GM18507 (cell line): ENCODE results near the gene AMBRA1.

Experiments used
- DNase-seq: peaks from one replicate; pipeline ENCODE4 v3.0.0; 2011; ENCODE audit warnings: low read depth; ENCODE audit not compliant: insufficient read length; ENCODE audit errors: extremely low spot score
- FAIRE-seq: peaks from 2 replicates; lab custom pipeline; 2011; peaks lifted over from hg19 to GRCh38; lab: Jason Lieb, UNC

Gene AMBRA1

DNA sequence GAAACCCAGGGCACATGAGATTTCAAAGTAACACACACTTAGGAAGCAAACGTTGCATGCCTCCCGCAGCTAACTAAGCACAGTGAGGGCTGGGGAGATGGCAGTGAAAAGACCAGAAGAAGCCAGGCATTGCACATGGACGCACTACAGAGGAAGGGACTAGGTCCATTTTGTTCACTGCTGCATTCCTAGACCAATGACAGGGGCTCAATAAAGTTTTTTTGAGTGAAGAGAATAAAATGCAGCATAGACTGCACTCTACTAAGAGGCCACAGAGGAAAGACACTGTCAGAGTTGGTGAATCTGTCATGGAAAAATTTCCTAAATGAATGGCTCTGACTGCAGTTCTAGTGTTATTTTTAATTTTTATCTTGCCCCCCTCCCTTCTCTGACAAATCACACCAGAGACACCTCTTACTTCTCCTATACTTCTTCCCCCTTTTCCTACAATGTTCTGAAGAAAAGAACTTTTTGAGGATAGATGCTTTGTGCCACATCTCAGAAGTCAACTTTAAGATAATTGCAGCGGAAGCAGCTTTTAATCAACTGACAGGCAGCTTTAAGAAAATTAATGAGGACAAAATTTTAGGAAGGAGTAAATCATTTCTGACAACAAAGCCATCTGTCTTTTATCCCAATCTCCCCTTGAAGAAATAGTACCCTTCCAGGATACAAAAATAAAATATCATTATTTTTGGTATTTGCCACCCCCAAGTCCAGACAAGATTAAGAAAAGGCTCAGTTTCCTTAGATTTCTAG is 167.4 kb downstream of the AMBRA1 start:
- FAIRE-seq (no peak), DNase-seq (no peak)

DNA sequence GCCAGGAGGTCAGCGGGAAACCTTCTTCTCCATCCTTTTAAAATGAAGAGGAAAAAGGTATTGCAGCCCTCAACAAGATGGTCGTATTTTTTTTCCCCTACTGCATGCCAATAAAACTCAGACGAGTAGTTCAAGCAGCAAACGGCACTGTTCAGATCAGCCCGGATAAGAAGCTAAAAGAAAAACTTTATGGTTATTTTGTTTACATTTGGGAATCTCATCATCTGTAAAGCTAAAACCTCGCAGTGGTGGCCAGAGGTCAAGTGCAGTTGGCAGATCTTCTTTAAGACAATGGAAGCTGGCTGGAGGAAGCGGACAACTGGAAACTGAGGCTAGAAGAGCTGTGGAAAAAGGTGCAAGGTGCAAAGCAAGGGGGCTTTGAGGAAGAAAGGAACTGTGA is 171.2 kb downstream of the AMBRA1 start:
- no peak for DNase-seq
- no peak for FAIRE-seq

DNA sequence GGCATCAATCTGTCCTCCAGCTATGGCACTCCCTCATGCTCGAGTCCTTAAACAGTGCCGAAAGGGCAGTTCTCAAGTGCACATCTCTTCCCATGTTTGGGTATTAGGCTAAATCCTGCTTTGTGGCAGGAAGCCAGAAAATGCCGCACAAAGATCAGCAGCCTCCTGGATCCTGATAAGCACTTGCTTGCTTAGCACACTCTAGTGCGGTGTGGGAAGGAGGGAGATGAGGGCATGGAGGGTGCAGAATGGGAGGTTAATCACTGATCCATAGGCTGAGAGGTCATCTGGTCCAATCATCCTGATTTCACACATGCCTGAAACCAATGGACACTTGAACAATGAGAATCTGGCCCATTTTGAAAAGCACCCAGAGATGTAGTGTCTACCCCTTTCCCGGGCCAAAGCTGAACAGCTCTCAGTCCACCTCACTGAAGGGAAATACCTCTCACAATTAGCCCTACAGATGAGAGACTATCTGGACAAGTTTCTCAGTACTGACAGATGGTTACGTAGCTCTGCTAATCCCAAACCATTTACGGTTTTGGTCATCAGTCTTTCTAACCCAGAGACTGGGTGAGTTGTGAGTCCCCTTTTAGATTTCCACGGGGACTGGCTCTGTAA is 172.5 kb downstream of the AMBRA1 start:
- FAIRE-seq (no peak), DNase-seq (no peak)

DNA sequence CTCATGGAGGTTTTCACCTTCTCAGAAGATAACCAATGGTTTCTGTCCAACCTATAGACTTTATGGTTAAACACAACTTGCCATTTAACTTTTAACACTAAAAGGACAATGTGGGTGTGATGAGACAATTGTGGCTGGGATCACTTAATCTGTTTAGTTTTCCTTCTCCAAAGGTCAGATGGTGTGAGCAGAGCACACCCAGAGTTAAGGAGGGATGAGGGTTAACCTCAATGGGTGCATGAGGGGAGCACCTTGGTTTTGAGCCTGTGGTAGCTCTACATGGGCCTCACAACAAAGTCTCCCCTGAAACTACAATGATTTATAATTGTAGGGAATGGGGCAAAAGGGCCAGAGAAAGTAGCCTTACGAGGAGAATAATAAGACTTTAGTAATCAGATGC is 173.3 kb downstream of the AMBRA1 start:
- FAIRE-seq = no peak

DNA sequence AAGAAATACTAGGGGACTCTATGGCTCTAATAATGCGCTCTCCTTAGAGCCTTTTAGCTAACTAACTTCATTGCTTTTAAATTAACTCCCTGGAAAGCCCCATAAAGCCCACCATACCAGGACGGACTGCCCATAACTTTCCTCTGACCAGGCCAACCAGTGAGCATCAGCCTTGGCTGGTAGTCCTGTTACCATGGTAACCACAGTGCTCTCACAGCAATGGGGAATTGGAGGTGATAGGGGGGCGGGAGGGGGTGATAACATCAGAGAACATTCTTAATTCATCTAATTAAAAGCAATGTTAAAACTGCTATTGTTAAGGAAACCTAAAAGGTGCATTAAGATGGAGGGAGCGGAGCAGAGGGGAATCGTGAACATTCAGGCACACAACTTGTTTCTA is 175.1 kb downstream of the AMBRA1 start:
- FAIRE-seq = no peak
- no peak for DNase-seq

More for the DNA sequence above, 173.3 kb downstream of the AMBRA1 start:
- no peak for DNase-seq

DNA sequence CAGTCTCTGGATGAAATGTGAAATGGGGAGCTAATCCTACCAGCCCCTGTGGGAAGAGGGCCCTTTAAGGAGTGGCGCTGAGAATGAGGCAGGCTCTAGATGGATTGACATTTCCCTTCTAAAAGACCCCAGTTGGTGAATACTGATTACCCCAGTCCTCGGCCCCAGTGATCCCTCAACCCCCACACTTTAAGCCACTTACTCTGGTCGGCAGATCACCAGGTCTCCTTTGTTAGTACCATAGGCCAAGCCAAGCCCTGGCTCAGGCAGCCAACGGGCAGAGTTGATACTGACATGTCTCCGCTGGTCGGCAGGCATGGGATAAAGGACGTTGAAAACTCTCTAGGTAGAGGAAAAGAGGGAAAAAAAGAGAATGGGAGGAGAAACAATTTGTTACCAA is 176.1 kb downstream of the AMBRA1 start:
- no peak for FAIRE-seq

DNA sequence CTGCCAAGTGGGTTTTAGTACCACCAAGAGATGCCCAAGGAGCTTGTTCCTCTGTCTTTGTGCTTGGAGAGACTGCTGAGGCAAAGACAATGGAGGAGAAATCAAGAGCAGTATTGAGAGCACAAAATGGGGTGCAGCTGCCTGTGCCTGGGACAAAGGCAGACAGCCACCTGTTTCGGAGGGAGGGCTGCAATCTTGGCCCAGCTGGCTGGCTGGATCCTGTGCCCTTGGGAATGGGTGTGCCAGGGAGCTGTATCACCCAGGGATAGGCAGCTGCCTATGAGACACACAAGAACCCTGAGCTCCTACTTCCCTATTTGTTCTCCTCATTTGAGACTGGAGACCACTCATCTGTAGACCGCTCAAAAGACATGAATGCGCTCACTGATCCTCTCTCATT is 178.9 kb downstream of the AMBRA1 start:
- FAIRE-seq (no peak), DNase-seq (no peak)

More for the DNA sequence above, 176.1 kb downstream of the AMBRA1 start:
- DNase-seq = no peak

DNA sequence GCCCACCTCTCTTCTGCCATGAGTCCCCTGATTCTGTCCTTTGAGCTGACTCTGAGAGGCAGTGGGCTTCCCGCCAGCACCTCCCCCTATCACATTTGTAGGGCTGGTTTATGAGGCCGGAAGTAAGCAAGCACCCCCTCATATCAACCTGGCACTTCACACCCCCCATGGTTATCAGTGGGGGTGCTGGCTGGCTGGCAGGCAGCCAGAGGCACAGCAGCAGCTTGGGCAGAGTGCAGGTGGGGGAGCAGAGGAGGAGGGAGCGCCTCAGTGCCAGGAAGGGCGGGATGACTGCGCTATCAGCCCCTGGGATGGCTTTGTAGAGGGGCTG is 179.4 kb downstream of the AMBRA1 start:
- no peak for DNase-seq
- no peak for FAIRE-seq

DNA sequence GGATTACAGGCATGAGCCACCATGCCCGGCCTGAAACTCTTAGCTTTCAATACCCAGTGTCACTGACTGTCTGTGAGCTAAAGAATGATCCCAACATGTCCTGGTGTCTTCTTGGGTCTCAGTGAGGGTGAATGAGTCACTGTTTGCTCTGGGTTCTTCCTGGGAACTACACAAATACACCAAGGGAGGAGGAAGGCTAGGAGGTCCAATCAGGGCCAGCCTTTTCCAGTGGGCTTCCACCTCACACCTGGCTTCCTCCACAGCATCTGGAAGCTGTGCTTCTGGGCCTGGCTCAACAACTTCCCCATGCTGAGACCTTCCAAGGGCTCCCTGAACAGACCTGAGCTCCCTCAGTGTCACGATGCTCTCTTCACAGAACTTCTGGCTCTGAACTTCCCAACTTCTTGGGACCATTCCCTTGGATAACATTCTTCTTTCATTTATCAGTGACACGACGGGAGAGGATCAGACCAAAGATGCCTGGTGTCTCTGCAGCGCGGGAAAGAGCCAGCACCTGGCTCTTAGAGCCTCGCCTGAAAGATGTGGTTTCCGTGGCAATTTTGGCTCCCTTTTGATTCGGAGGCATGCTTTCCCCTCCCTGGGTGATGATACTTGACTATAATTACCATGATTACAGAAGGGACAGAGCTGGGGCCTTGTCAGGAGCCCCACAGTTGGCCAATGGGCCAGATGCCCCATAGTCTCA is 179.9 kb downstream of the AMBRA1 start:
- DNase-seq (no peak), FAIRE-seq (no peak)

DNA sequence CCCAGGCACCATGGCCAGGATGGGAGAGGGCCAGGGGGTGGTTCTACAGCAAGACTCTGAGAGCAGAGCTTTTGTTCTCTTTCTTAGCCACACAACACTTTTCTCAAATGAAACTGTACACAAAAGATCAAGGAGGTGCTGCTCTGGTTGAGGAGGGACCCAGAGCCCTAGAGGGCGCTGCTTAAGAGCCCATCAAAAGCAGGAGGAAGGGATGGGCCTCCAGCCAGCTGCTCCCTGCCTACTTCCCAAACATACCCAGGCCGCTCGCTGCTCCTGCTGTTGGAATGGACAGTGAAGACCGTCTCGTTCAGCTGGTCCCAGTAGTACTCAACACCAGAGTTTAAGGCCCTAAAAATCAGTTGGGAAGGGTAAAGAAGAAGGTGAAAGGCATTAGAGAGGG is 183.8 kb downstream of the AMBRA1 start:
- DNase-seq (no peak), FAIRE-seq (no peak)

DNA sequence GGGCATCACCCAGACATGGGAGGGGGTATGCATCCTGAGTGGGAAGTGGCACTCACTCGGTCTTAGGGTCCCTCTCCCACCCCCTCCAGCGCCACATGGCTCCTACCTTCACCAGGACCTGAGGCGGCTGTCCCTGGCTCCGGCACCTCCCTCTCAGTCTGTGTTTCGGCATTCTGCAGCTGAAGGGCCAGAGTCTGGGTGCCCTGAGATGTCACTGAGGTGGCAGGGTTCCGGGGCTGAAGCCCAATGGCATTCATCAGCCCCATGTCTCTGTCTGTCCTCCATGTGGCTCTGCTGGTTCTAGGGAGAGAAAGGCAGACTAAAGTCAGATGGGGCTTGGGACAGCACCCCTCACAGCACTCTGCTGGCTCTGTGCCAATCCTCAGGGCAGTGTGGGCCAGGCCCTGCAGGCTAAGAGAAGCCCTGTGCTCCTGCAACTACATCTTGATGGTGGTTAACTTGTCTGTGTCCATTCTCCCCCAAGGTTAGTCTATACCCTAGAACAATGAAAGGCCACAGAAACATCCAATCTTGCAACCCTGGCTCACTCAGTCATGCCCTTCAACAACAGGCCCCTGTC is 185.3 kb downstream of the AMBRA1 start:
- DNase-seq = no peak
- FAIRE-seq = no peak

DNA sequence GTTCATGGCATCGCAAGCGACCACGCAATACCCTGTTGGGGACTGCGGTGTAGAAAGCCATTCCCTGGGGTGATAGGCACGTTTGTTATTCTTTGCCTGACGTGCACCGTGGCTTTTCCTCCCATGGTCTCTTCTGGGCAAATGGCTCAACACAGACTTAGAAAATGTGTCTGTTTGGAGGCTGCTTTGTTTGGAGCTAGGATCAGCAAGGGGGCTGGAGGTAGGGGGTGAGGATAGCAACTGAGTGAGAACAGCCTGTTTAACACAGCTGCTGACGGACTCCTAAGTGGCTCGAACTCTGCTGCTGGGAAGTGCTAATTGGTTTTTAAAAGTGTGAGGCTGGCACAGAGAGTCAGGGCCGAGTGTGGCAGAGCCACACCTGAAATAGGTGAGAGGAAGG is 186.2 kb downstream of the AMBRA1 start:
- FAIRE-seq = no peak
- DNase-seq = no peak

DNA sequence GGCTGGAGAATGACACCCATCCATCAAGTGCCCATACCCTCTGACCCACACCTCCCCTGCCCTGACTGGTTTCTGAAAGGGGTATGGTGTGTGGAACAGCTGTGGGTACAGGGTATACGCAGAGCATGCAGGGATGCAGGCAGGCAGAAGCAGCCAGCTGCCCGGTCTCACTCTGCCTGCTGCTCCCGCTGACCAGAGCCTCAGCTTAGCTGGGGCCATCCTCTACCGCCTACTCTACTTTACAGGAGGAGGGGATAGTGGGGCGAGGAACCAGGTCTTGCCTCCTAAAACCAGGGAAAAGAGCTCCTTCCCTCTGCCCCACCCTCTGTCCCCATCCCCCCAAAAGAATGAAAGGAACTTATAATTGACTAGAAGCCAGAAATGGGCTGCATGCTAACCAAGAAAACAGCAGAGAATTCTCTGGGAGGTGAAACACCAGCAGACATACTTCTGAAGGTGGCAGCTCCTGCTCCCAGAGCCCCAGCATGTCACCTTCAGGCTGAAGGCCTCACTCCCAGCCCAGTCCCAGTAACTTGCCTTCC is 189.3 kb downstream of the AMBRA1 start:
- no peak for DNase-seq
- FAIRE-seq = no peak

DNA sequence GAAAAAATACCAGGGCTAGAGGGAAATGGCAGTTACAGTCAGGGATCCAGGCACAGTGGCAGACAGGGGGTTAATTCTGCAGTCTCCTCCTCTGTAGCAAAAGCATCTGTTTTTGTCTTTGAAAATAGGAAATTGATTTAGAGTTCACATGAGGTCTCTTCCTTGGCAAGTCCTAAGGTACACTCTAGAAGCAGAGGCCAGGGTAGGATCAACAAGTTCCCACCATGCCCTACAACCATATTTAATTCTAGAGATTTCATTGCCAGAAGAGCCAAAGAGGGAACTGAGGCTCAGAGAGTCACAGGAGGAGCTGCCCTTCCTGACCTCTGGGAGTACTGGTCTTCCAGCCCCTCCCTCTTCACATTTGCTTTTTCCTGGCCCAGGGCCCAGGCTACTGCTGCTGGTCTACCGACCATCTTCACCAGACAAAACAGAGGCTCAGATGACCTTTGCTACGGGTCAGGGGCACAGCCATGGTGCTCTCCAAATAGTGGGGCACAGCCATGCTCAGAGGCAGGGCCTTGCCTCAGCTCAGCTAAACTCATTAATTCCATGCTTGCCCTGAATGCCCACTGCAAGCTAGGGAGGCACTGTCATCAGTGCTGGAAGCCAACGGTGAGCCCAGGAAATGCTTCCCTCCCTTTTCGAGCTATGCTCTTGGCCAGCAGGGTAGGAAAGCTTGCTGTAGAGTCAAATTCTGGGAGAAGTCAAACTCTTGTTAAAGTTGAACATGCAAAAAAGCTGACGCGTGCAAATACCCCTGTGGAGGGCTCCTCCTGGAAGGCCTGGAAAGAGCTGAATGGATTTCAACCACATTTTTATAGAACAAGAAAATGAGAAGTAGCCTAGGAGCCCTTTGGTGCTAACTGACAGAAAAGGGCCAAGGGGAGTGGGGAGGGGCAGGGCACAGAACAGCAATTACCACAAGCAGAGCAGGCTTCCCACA is 190.6 kb downstream of the AMBRA1 start:
- DNase-seq (no peak), FAIRE-seq (no peak)

DNA sequence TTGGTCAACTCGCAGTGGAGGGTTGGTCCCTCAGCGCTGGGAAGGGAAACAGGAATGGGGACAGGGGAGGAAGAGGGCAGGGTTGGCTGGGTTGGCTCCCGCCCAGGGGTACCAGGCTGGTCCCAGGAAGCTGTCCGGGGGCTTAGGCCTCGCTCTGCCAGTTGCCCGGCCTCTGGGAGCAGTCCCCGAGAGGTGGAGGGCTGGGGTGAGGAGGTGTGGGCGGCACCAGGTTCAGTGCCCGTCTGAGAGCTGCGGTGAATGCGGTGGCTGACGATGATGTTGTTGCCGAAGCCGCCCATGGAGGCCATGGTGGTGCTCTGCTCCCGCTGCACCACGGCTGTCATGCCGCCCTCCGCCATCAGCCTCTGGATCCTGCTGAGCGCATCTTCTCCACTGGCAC is 196.3 kb downstream of the AMBRA1 start:
- FAIRE-seq = no peak
- DNase-seq = no peak

DNA sequence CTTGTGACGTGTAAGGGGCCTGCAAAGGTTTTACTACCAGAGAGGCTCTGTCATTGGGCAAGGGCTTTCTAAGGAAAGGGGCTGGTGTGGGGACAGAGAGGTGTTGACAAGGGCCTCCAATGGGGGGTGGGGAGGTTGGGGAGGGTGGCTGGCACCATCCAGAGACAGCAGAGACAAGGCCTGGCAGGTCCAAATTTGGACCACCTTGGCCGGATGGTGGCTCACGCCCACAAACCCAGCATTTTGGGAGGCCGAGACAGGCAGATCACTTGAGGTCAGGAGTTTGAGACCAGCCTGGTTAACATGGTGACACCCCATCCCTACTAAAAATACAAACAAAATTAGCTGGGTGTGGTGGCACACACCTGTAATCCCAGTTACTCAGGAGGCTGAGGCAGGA is 200.1 kb downstream of the AMBRA1 start:
- no peak for DNase-seq
- no peak for FAIRE-seq

DNA sequence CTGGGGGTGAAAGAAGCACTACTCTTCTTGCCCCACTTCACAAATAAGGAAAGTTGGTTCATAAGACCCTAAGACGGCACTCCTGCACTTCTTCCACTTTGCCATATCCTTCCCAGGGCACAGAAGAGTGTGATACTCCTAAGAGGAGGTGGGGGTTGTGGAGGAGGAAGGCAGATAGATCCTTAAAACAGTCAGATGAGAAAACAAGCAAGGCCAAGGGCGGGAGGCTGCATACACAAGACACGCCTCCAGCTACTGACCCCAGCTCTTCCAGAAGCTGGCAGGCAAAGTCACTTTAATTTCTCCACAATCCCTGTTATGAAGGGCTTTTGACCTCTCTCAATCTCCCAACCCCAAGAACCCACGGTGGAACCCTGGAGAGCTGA is 200.6 kb downstream of the AMBRA1 start:
- no peak for FAIRE-seq
- no peak for DNase-seq

DNA sequence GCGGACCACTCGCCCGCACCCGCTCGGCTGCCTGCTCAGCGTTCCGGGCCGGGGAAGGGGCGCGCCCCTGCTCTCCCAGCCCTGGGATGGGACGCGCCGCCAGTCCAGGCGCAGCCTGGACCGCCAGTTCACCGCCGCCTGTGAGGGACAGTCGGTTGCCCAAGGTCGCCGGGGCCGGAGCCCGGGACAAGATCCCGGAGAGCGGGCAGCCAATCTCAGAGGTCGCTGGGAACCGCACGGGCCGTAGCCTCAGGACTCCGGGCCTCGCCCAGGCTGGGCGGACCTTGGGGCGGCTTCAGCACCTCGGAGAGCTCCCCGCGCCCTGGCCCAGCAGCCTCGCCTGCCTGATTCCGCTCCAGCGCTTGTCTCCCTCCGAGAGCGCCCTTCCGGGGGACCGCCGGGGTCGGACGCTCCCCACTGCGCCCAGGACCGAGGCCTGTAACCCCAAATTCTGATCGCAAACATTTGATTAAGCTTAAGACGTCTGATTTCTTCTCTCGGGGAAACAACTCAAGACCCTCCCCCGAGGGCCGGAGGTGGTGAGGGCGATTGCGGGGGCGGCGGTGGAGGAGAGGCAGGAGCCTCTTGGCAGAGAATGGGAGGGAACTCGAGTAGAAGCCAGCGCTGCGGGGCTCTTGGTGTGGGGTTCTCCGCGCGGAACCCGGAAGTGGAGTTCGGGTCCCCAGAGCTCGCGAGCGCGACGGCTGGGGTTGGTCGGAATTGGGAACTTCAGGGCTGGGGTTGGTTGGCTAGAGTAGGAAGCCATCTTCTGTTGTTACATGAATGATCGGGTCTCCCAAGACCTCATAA is 201.2 kb downstream of the AMBRA1 start:
- peak; percentile 68 for FAIRE-seq
- DNase-seq = peak; percentile 87
